OCI-LY3 (cell line): ENCODE results near the gene OSBPL3.

Experiments used
- H2AFZ ChIP-seq: fragments of 200-600, 300-600 bp; shearing (Covaris generic); 2 replicates; pipeline ENCODE4 v1.6.0; 2014; ENCODE audit warnings: antibody characterized with exemption, low read depth, low read length
- H3K27ac ChIP-seq: fragments of 200-600, 300-600 bp; sonication (generic); 2 replicates; pipeline ENCODE4 v1.5.1; 2014; ENCODE audit warnings: mild to moderate bottlenecking, low read length, moderate library complexity, mixed read lengths
- H3K27me3 ChIP-seq: fragments of 200-600, 300-600 bp; sonication (generic); 2 replicates; pipeline ENCODE4 v1.6.1; 2014; ENCODE audit warnings: low read depth, low read length, mixed read lengths
- H3K36me3 ChIP-seq: fragments of 200-600, 300-600 bp; sonication (generic); replicated peaks from 2 replicates; pipeline ENCODE3; 2014; ENCODE audit warnings: low read depth, low read length, mixed read lengths
- H3K4me1 ChIP-seq: fragments of 300-600, 200-600 bp; sonication (generic); 2 replicates; pipeline ENCODE4 v1.6.1; 2014; ENCODE audit warnings: low read length, mixed read lengths
- H3K4me2 ChIP-seq: fragments of 200-600, 300-600 bp; sonication (generic); 2 replicates; pipeline ENCODE4 v1.6.1; 2014; ENCODE audit warnings: low read length, mixed read lengths
- H3K4me3 ChIP-seq: fragments of 300-600, 200-600 bp; sonication (generic); 2 replicates; pipeline ENCODE4 v1.5.1; 2014; ENCODE audit warnings: antibody characterized with exemption, mild to moderate bottlenecking, low read length, moderate library complexity
- H3K79me2 ChIP-seq: fragments of 300-600, 200-600 bp; shearing (Covaris generic); 2 replicates; pipeline ENCODE4 v1.6.1; 2014; ENCODE audit warnings: mild to moderate bottlenecking, low read length, mixed read lengths
- H3K9ac ChIP-seq: fragments of 300-600, 200-600 bp; shearing (Covaris generic); 2 replicates; pipeline ENCODE4 v1.6.0; 2014; ENCODE audit warnings: mild to moderate bottlenecking, low read length, moderate library complexity
- H3K9me3 ChIP-seq: fragments of 200-600, 300-600 bp; shearing (Covaris generic); 2 replicates; pipeline ENCODE4 v1.6.1; 2014; ENCODE audit warnings: low read length, mixed read lengths; ENCODE audit not compliant: insufficient read depth
- H4K20me1 ChIP-seq: fragments of 200-600, 300-600 bp; sonication (generic); 2 replicates; pipeline ENCODE4 v1.6.1; 2016; ENCODE audit warnings: low read length, mixed read lengths; ENCODE audit not compliant: insufficient read depth
- CTCF ChIP-seq: fragments of 200-600, 300-600 bp; sonication (generic); IDR thresholded peaks from 2 replicates; pipeline ENCODE4 v1.5.1; 2014; ENCODE audit warnings: antibody characterized with exemption, low read length, low read depth
- EZH2phosphoT487 ChIP-seq: fragments of 200-600 bp; shearing (Covaris generic); IDR thresholded peaks from 2 replicates; pipeline ENCODE4 v1.6.1; 2018; ENCODE audit warnings: antibody characterized with exemption, mixed run types, low read depth

Gene OSBPL3

GRCh38 chr7:24911213-24911603, 68.8 kb downstream of the OSBPL3 start:
- Histone ChIP-seq H4K20me1 (no peaks in the 10 kb centered on the region), H3K9ac (no peak overlapping the region), H3K4me2 (no peak overlapping the region), H3K79me2 (no peaks in the 10 kb centered on the region), H3K36me3 (no peaks in the 10 kb centered on the region), H2AFZ (no peak overlapping the region), H3K27ac (no peak overlapping the region), H3K27me3 (no peaks in the 10 kb centered on the region), H3K4me3 (no peak overlapping the region), H3K4me1 (peaks cover 12% of the 10 kb centered on the region), H3K9me3 (no peaks in the 10 kb centered on the region)
- TF ChIP-seq CTCF (no peak), EZH2phosphoT487 (no peak)

GRCh38 chr7:24910551-24911212, 69.3 kb downstream of the OSBPL3 start:
- Histone ChIP-seq H3K27ac (no peak overlapping the region), H3K36me3 (no peaks in the 10 kb centered on the region), H3K27me3 (no peaks in the 10 kb centered on the region), H2AFZ (no peak overlapping the region), H3K9me3 (no peaks in the 10 kb centered on the region), H3K79me2 (no peaks in the 10 kb centered on the region), H3K9ac (no peak overlapping the region), H4K20me1 (no peaks in the 10 kb centered on the region), H3K4me1 (peaks cover 12% of the 10 kb centered on the region), H3K4me2 (no peak overlapping the region), H3K4me3 (no peak overlapping the region)
- TF ChIP-seq EZH2phosphoT487, result no peak
- TF ChIP-seq CTCF, result no peak

GRCh38 chr7:24908727-24909126, 71.3 kb downstream of the OSBPL3 start:
- H3K4me1 ChIP-seq, result peaks cover 7% of the 10 kb centered on the region

DNA sequence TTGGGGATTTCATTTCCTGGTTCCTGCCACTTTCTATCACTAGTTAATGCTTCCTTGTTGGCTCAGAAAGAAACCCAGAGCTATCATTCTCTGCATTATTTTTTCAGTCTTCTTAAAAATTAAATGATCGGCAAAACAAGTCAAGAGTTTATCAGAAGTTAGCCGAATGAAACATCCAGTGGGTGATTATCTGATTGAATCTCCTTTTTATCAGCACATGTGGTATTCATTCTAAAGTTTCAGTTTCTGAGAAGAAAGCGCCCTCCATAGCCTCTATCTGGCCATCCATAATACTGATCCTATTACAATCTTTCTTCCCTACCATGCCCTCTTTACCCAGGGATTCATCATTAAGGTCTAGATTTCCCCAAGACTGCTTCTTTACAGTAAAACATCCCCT, 71.8 kb downstream of the OSBPL3 start:
- Histone ChIP-seq H3K4me1 (peaks cover 7% of the 10 kb centered on the region), H2AFZ (no peak overlapping the region), H3K36me3 (no peaks in the 10 kb centered on the region), H3K9ac (no peak overlapping the region), H3K4me2 (no peak overlapping the region), H3K27ac (no peak overlapping the region), H4K20me1 (no peaks in the 10 kb centered on the region), H3K79me2 (no peaks in the 10 kb centered on the region), H3K9me3 (no peaks in the 10 kb centered on the region), H3K27me3 (no peaks in the 10 kb centered on the region), H3K4me3 (no peak overlapping the region)
- TF ChIP-seq CTCF (no peak), EZH2phosphoT487 (no peak)

More at GRCh38 chr7:24908727-24909126, 71.3 kb downstream of the OSBPL3 start:
- H3K9ac ChIP-seq, result no peak overlapping the region
- H3K36me3 ChIP-seq, result no peaks in the 10 kb centered on the region
- no peaks in the 10 kb centered on the region for H3K9me3 ChIP-seq
- H3K27me3 ChIP-seq, result no peaks in the 10 kb centered on the region
- no peak overlapping the region for H3K27ac ChIP-seq
- TF ChIP-seq EZH2phosphoT487, result no peak
- no peak for TF ChIP-seq CTCF
- no peak overlapping the region for H2AFZ ChIP-seq
- no peak overlapping the region for H3K4me2 ChIP-seq
- H3K79me2 ChIP-seq, result no peaks in the 10 kb centered on the region
- no peaks in the 10 kb centered on the region for H4K20me1 ChIP-seq
- no peak overlapping the region for H3K4me3 ChIP-seq
